Activated naive CD4-positive, alpha-beta T cell treated with anti-CD3 and anti-CD28 coated beads, Interleukin-2, amount 50 U/mL, for 16 hours (primary cell): ENCODE results near the gene CHEK1.

ENCODE experiments used
- DNase-seq: peaks from one replicate; pipeline ENCODE4 v3.0.0-alpha.2; 2020

CHEK1 gene

GRCh38 chr11:125627236-125627910 is 2.4 kb downstream of the CHEK1 start:
- no peak for DNase-seq

- DNase-seq: no peak
Observed at GRCh38 chr11:125637840-125638239, 12.9 kb downstream of the CHEK1 start.

- DNase-seq: no peak
Observed at GRCh38 chr11:125638315-125638714, 13.4 kb downstream of the CHEK1 start.

- DNase-seq: no peak
Observed at GRCh38 chr11:125645871-125646270, 20.9 kb downstream of the CHEK1 start.

- no peak for DNase-seq
Observed at GRCh38 chr11:125649465-125650166, 24.7 kb downstream of the CHEK1 start.

- DNase-seq: no peak
Observed at GRCh38 chr11:125662689-125663088, 37.7 kb downstream of the CHEK1 start.

- no peak for DNase-seq
Observed at GRCh38 chr11:125663910-125664309, 38.9 kb downstream of the CHEK1 start.

- DNase-seq: no peak
Observed at GRCh38 chr11:125667151-125667550, 42.2 kb downstream of the CHEK1 start.

GRCh38 chr11:125670172-125670571 is 45.2 kb downstream of the CHEK1 start:
- DNase-seq: no peak

GRCh38 chr11:125671561-125671960 is 46.6 kb downstream of the CHEK1 start:
- no peak for DNase-seq

GRCh38 chr11:125674210-125674609 is 49.2 kb downstream of the CHEK1 start:
- DNase-seq: no peak

- DNase-seq: no peak
Observed at GRCh38 chr11:125675196-125675595, 50.2 kb downstream of the CHEK1 start.

GRCh38 chr11:125679397-125679796 is 54.4 kb downstream of the CHEK1 start:
- DNase-seq: no peak

- no peak for DNase-seq
Observed at GRCh38 chr11:125679837-125680236, 54.9 kb downstream of the CHEK1 start.

- no peak for DNase-seq
Observed at GRCh38 chr11:125680747-125681146, 55.8 kb downstream of the CHEK1 start, which contains the start of gene ACRV1. Gene ACRV1 (minus strand): TSS chr11:125680847. CDS start chr11:125680780, 67 bp downstream.

GRCh38 chr11:125685228-125685627 is 60.3 kb downstream of the CHEK1 start:
- no peak for DNase-seq

- no peak for DNase-seq
Observed at GRCh38 chr11:125688066-125688465, 63.1 kb downstream of the CHEK1 start.

GRCh38 chr11:125688632-125689031 is 63.7 kb downstream of the CHEK1 start:
- no peak for DNase-seq

- DNase-seq: no peak
Observed at GRCh38 chr11:125689274-125689859, 64.4 kb downstream of the CHEK1 start.

GRCh38 chr11:125690006-125690405 is 65.0 kb downstream of the CHEK1 start:
- no peak for DNase-seq

- no peak for DNase-seq
Observed at GRCh38 chr11:125692887-125693286, 67.9 kb downstream of the CHEK1 start.

- DNase-seq: no peak
Observed at GRCh38 chr11:125694951-125695350, 70.0 kb downstream of the CHEK1 start.

- no peak for DNase-seq
Observed at GRCh38 chr11:125701018-125701610, 76.2 kb downstream of the CHEK1 start.
